Measurements from ENCODE around the gene GPC1. TPM values are rescaled to one million over a fixed set of nuclear protein-coding genes. Genes with fewer than 3 reads are reported as not detected.
A peak's percentile ranks its signal among the peaks of the same experiment; 100 is the strongest.

GPC1 gene
- total RNA-seq, 2 donors from 2014 or later, result 37.8 to 69.7 TPM

DNA sequence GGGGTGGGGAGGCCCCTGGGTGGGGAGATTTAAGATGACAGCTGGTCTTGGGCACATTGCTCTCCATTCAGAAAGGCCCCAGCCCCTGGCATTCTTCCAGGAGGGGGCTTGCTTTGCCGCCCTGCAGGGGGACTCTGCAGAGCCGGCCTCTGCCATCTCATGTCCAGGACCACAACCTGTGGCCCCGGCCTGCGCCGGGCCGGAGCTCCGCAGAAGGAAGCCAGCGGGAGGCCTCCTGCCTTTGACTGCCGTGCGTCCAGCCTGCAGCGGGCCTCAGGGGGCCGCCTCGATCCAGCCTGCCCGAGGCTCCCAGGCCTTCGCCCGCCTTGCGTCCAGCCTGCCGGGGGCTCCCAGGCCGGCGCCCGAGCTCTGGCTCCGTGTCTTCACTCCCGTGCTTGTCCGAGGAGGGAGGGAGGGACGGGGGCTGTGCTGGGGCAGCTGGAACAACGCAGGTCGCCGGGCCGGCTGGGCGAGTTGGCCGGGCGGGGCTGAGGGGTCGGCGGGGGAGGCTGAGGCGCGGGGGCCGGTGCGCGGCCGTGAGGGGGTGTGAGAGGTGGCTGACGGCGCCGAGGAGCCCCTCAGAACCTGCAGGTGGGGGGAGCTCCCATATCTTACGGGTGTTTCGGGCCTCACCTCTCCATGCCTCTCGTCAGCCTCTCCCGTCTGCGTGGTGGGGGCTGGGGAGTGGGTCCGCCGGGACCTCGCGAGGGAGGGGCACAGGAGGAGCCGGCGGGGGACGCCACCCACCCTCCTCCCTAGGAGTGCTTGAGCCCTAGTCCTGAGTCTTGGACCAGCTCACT is 20.4 kb downstream of the GPC1 start:
- Mint-ChIP-seq H3K9me3 (no peaks in the 10 kb centered on the region), H3K4me1 (peaks cover 20% of the 10 kb centered on the region), H3K4me3 (peak overlapping the region; percentile 63), H3K27me3 (ENCODE audit: insufficient read depth) (peaks cover 28% of the 10 kb centered on the region), H3K36me3 (ENCODE audit: low read depth) (peaks cover 2% of the 10 kb centered on the region), H3K27ac (no peak overlapping the region)
- H3K9ac ChIP-seq (ENCODE audit: extremely low read depth, low read length, poor library complexity, severe bottlenecking), result no peak overlapping the region
- DNase-seq, result peak; percentile 78
- 21 to 34% methylated on average over 14 to 55 of the region's 55 CpGs for WGBS, 2 experiments (ENCODE audit: insufficient coverage in 1 of 2, insufficient read length in 1 of 2)
- H3K4me1 ChIP-seq (ENCODE audit: control insufficient read depth, insufficient read depth, low read length), result peaks cover 10% of the 10 kb centered on the region
- TF ChIP-seq, protein P1, sequence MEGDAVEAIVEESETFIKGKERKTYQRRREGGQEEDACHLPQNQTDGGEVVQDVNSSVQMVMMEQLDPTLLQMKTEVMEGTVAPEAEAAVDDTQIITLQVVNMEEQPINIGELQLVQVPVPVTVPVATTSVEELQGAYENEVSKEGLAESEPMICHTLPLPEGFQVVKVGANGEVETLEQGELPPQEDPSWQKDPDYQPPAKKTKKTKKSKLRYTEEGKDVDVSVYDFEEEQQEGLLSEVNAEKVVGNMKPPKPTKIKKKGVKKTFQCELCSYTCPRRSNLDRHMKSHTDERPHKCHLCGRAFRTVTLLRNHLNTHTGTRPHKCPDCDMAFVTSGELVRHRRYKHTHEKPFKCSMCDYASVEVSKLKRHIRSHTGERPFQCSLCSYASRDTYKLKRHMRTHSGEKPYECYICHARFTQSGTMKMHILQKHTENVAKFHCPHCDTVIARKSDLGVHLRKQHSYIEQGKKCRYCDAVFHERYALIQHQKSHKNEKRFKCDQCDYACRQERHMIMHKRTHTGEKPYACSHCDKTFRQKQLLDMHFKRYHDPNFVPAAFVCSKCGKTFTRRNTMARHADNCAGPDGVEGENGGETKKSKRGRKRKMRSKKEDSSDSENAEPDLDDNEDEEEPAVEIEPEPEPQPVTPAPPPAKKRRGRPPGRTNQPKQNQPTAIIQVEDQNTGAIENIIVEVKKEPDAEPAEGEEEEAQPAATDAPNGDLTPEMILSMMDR (conservative IDR thresholded peaks at IDR 0.05), result no peak
- no peaks in the 10 kb centered on the region for H3K9me3 ChIP-seq (ENCODE audit: control insufficient read depth, low read length)
- no peaks in the 10 kb centered on the region for H3K36me3 ChIP-seq (ENCODE audit: control insufficient read depth, insufficient read depth, low read length)
- no peak overlapping the region for H3K4me3 ChIP-seq (ENCODE audit: low read length)
- H3K27me3 ChIP-seq (ENCODE audit: control insufficient read depth, insufficient read depth, low read length, poor library complexity, severe bottlenecking), result peaks cover 15% of the 10 kb centered on the region
- H3K27ac ChIP-seq (ENCODE audit: low read depth, low read length), result no peak overlapping the region

DNA sequence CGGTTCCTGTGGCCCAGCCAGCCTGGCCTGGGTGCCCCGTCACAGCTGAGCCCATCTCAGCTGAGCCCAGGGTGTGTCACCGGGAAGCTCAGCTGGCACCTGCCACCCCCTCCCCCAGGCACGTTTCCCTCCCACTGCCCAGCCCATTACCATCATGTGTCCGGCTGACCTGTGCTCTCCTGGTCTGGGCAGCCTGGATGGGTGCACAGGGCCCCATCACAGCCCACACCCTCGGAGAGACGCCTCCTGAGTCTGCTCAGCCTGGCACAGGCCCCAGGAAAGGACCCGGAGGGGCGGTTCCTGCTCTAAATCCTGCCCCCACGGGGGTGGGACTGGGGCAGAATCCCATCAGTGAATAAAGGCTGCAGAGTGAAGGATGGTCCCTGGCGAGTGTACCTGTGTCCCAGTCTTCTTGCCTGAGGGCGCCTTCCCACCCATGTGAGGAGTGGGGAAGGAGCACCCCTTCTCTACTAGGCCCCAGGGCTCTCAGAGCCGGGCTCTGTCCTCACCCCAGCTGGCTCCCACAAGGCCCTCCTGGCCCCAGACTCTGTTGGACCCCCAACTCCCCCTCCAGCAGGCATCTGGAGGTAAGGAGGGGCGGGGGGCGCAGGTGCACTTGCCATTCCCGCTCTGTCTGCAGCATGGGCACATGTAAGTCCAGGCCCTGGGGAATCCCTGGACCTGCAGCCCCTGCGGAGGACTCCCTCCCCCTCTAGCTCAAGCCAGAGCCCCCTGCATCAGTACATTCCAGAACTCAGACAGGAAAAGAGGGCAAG is 21.2 kb downstream of the GPC1 start:
- no peak for DNase-seq
- Histone ChIP-seq H3K9ac (ENCODE audit: extremely low read depth, low read length, poor library complexity, severe bottlenecking) (no peak overlapping the region), H3K4me1 (ENCODE audit: control insufficient read depth, insufficient read depth, low read length) (peaks cover 10% of the 10 kb centered on the region), H3K27me3 (ENCODE audit: control insufficient read depth, insufficient read depth, low read length, poor library complexity, severe bottlenecking) (peaks cover 15% of the 10 kb centered on the region), H3K36me3 (ENCODE audit: control insufficient read depth, insufficient read depth, low read length) (no peaks in the 10 kb centered on the region), H3K9me3 (ENCODE audit: control insufficient read depth, low read length) (no peaks in the 10 kb centered on the region), H3K4me3 (ENCODE audit: low read length) (no peak overlapping the region), H3K27ac (ENCODE audit: low read depth, low read length) (no peak overlapping the region)
- Mint-ChIP-seq H3K9me3 (no peaks in the 10 kb centered on the region), H3K27ac (no peak overlapping the region), H3K27me3 (ENCODE audit: insufficient read depth) (peaks cover 24% of the 10 kb centered on the region), H3K4me3 (no peak overlapping the region), H3K4me1 (peaks cover 20% of the 10 kb centered on the region), H3K36me3 (ENCODE audit: low read depth) (peaks cover 2% of the 10 kb centered on the region)
- TF ChIP-seq, protein P1 (conservative IDR thresholded peaks at IDR 0.05), result no peak
- 81 to 84% methylated on average over 6 to 17 of the region's 17 CpGs for WGBS, 2 experiments (ENCODE audit: insufficient coverage in 1 of 2, insufficient read length in 1 of 2)

GRCh38 chr2:240457223-240458043 is 22.0 kb downstream of the GPC1 start:
- Histone ChIP-seq H3K27me3 (ENCODE audit: control insufficient read depth, insufficient read depth, low read length, poor library complexity, severe bottlenecking) (peaks cover 15% of the 10 kb centered on the region), H3K9me3 (ENCODE audit: control insufficient read depth, low read length) (no peaks in the 10 kb centered on the region), H3K4me1 (ENCODE audit: control insufficient read depth, insufficient read depth, low read length) (peaks cover 10% of the 10 kb centered on the region), H3K9ac (ENCODE audit: extremely low read depth, low read length, poor library complexity, severe bottlenecking) (peak overlapping the region; percentile 15), H3K4me3 (ENCODE audit: low read length) (no peak overlapping the region), H3K27ac (ENCODE audit: low read depth, low read length) (no peak overlapping the region), H3K36me3 (ENCODE audit: control insufficient read depth, insufficient read depth, low read length) (no peaks in the 10 kb centered on the region)
- Mint-ChIP-seq H3K27me3 (ENCODE audit: insufficient read depth) (peaks cover 19% of the 10 kb centered on the region), H3K4me3 (no peak overlapping the region), H3K36me3 (ENCODE audit: low read depth) (peaks cover 2% of the 10 kb centered on the region), H3K9me3 (no peaks in the 10 kb centered on the region), H3K27ac (no peak overlapping the region), H3K4me1 (peaks cover 15% of the 10 kb centered on the region)
- WGBS, 2 experiments (ENCODE audit: insufficient coverage in 1 of 2, insufficient read length in 1 of 2), result 72 to 87% methylated on average over 14 to 22 of the region's 22 CpGs
- TF ChIP-seq, protein P1 (conservative IDR thresholded peaks at IDR 0.05), result no peak
- DNase-seq, result peak; percentile 92

All from endodermal cell (in vitro differentiated cells).